ENCODE data around the gene ZBED4.
"Not testable (repeated sequence)": the region's sequence is repeated elsewhere in the genome, so short reads cannot be mapped to it uniquely, and the experiment has no call there.

ZBED4 gene

GRCh38 chr22:49814164-49814686 lies 39.4 kb upstream of the ZBED4 start:
- Histone ChIP-seq H3K27ac (no peak overlapping the region), H3K4me3 (no peak overlapping the region)
- TF ChIP-seq CTCF (IDR thresholded peaks at IDR 0.05), result no peak
- DNase-seq (ENCODE audit: low spot score), result no peak

GRCh38 chr22:49814856-49815255 lies 38.8 kb upstream of the ZBED4 start:
- Histone ChIP-seq H3K4me3 (no peak overlapping the region), H3K27ac (no peak overlapping the region)
- DNase-seq (ENCODE audit: low spot score), result no peak
- no peak for TF ChIP-seq CTCF (IDR thresholded peaks at IDR 0.05)

GRCh38 chr22:49815641-49816091 lies 38.0 kb upstream of the ZBED4 start:
- no peak for DNase-seq (ENCODE audit: low spot score)
- H3K4me3 ChIP-seq, result no peak overlapping the region
- no peak for TF ChIP-seq CTCF (IDR thresholded peaks at IDR 0.05)
- H3K27ac ChIP-seq, result no peak overlapping the region

- H3K27ac ChIP-seq, result no peak overlapping the region
- H3K4me3 ChIP-seq, result no peak overlapping the region
- no peak for DNase-seq (ENCODE audit: low spot score)
- TF ChIP-seq CTCF (IDR thresholded peaks at IDR 0.05), result no peak
These were observed 36.3 kb upstream of the ZBED4 start for GRCh38 chr22:49817359-49817758.

- DNase-seq (ENCODE audit: low spot score), result no peak
- Histone ChIP-seq H3K4me3 (no peak overlapping the region), H3K27ac (no peak overlapping the region)
- TF ChIP-seq CTCF (IDR thresholded peaks at IDR 0.05), result no peak
These were observed 32.7 kb upstream of the ZBED4 start for GRCh38 chr22:49820984-49821383.

GRCh38 chr22:49821741-49822140 lies 31.9 kb upstream of the ZBED4 start:
- H3K27ac ChIP-seq, H3K4me3 ChIP-seq: not testable (repeated sequence)

GRCh38 chr22:49823289-49824045 lies 30.2 kb upstream of the ZBED4 start:
- no peak overlapping the region for H3K27ac ChIP-seq
- H3K4me3 ChIP-seq, result no peak overlapping the region
- DNase-seq (ENCODE audit: low spot score), result no peak
- TF ChIP-seq CTCF (IDR thresholded peaks at IDR 0.05), result no peak

More at GRCh38 chr22:49821741-49822140, 31.9 kb upstream of the ZBED4 start:
- not testable (repeated sequence) for DNase-seq (ENCODE audit: low spot score)

Measured in coronary artery (tissue), 2 donors.